GM19351 (cell line): ENCODE results near the gene LMO1.

ENCODE experiments used
- ATAC-seq: cut with Tn5 transposase; IDR thresholded peaks from one replicate; pipeline ENCODE4 v1.9.1; 2021; ENCODE audit warnings: mild to moderate bottlenecking, moderate library complexity; ENCODE audit not compliant: unreplicated experiment

LMO1 gene

DNA sequence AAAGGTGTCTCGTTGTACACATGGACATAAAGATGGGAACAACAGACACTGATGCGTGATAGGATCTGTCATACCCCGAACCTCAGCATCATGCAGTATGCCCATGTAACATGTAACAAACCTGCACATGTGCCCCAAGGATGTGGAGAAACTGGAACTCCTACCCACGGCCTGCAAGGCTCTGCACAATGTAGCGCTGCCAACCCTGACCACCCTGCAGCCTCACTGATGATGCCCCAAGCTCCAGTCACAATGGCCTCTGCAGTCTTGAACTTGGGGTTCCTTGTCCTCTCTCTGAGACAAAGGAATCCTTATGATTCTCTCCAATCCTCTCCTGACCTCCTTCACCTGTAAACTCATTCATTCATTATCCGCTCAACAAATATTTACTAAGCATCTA lies 14.2 kb downstream of the LMO1 start:
- ATAC-seq, result no peak

DNA sequence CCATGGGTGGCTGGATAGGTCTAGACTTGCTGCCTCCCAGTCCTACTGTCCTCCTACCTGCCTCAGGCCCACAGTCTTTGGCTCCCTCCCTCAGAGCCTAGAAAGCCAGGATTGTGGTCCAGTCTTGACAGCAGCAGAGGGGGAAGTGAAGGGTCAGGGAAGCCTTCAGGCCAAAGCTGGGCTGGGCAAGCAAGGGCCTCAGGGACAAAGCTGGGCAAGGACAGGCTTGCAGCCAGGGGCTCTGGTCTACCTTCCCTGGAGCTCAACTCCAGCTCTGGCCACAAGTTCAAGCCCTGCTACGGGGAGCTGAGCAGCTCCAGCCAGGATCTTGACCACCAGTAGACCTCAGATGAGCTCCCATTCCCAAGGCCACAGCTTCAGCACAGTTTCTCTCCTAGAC lies 14.9 kb downstream of the LMO1 start:
- ATAC-seq, result no peak

GRCh38 chr11:8247312-8247711 lies 16.4 kb downstream of the LMO1 start:
- ATAC-seq, result no peak

- no peak for ATAC-seq
Measured at GRCh38 chr11:8243458-8243857, 20.2 kb downstream of the LMO1 start.

DNA sequence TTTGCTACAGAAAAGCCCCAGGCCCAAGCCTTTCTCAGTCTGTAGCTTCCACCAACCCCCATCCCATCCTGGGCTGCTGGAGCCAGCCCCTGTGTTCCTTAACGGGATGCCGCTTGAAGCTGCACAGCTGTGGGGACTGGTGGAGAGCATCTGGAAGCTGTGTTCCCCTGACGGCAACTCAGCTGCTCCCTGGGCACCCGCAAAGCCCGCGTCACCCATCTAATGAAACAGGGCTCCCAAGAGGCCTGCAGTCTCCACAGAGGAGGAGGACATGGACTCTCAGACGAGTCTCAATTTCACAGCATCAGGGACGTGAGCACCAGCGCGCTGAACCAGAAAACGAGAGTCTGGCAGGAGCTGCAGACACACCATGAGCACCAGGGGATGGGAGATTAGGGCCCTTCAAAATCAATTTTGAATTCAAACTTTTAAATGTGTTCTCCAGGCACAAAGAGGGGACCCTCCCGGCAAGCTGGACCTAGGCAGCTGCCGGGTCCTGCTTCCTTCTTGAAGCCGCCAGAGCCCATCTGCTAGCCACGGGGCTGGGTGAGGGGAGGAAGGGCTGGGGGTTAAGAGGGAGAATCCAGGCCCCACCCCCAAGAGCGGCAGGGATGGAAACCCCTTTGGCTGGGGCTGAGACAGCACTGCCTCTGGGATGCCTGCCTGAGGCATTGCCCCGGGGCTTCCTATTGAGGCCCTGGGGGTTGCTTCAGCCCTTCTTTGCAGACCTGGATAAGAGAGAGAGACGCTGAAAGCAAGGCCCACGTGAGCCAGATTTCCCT lies 21.0 kb downstream of the LMO1 start:
- ATAC-seq, result no peak

GRCh38 chr11:8242118-8242475 lies 21.6 kb downstream of the LMO1 start:
- no peak for ATAC-seq

DNA sequence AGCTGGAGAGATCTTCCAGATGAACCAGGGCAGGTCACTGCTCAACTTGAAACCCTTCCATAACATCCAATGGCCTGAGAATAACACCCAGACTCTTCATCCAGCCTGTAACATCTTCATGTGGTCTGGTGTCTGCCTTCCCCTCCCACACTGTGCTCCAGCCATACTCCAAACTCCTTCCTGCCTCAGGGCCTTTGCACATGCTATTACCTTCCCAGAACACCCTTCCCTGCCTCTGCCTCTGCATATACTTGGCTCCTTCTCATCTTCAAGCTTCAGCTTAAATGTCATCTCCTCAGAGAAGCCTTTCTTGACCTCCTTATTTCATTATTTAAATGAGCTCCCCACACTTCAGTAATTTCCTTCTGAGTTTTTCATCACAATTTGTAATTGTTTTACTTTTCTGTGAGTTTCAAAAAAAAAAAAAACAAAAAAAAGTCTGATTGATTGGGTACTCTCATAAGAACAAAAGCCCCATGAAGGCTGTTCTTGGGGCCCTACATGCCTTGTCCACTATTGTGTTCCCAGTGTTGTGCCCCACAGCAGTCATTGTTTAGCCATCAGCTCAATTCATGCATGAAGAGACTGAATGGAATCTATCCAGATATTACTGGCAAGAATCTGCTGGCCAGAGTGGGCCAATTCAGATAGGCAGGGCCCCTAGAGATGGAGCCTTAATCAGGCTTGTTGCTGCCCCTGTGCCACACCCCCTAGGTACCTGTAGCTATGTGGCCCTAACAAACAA lies 22.1 kb downstream of the LMO1 start:
- ATAC-seq, result no peak

GRCh38 chr11:8239536-8240228 lies 24.0 kb downstream of the LMO1 start:
- no peak for ATAC-seq

DNA sequence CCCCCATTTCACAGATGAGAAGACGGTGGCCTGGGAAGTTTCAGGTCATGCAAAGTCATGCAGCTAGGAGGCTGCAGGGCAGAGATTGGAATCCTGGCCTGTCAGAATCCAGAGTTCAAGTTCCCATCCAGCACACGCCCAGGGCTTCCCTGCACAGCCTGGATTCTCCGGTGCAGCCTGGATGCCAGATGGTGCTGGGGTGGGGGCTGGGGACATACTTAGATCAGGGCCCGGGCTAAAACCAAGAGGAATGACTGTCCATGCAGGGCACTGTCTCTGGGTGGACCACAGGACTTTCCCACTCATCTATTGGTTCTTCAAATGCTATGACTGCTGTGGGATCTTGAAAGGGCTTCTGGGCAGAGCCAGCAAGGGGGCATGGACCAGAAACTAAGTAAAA lies 24.6 kb downstream of the LMO1 start:
- ATAC-seq, result no peak

DNA sequence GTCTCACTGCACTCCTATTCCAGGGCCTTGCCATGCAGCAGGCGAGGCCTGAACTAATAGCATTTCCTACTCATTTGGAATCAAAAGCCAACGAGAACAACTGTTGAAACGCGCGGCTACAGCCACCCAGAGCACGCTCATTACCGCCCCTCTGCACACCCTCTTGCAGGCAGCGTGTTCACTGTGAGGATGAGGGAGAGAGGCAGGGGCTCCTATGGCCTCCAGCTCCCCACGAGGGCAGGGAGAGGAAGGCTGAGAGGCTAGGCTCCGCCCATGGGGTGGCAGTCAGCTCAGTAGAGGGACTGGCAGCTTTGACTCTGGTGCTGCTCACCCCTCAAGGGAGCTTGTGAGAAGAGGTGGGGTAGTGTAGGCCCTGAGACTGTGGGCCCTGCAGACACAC lies 26.2 kb downstream of the LMO1 start:
- no peak for ATAC-seq

DNA sequence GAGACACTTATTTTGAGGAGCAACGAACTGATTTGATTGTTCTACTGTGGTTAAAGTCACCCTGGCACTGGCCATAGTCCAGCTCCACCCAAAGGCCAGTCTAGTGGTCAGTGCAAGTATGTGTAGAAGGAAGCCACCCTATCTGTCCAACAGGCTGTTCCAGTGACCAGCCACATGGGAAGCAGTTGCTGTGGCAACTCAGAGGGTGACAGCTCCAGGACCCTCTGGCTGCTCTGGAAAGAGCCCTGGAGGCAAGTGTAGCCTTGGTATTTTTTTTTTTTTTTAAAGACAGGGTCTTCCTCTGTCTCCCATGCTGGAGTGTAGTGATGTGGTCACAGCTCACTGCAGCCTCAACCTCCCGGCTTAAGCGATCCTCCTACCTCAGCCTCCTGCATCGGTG lies 27.8 kb downstream of the LMO1 start:
- no peak for ATAC-seq

DNA sequence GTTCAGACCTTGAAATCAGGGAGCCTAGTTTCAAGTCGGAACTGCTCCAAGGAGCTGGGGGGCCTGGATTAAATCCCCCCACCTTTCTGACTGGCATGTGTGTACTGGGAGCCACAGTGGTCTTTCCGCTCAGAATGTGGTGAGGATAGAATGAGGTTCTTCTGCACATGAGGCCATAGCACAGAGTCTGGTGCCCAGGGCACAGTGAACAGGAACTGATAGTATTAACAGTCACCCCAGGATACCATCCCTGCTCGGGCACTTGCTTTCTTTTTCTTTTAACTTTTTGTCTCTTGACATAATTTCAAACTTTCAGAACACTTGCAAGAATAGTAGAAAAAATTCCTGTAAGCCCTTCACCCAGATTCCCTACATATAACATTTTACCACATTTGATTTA lies 28.8 kb downstream of the LMO1 start:
- ATAC-seq, result no peak

- no peak for ATAC-seq
Measured at GRCh38 chr11:8234425-8234821, 29.3 kb downstream of the LMO1 start.

DNA sequence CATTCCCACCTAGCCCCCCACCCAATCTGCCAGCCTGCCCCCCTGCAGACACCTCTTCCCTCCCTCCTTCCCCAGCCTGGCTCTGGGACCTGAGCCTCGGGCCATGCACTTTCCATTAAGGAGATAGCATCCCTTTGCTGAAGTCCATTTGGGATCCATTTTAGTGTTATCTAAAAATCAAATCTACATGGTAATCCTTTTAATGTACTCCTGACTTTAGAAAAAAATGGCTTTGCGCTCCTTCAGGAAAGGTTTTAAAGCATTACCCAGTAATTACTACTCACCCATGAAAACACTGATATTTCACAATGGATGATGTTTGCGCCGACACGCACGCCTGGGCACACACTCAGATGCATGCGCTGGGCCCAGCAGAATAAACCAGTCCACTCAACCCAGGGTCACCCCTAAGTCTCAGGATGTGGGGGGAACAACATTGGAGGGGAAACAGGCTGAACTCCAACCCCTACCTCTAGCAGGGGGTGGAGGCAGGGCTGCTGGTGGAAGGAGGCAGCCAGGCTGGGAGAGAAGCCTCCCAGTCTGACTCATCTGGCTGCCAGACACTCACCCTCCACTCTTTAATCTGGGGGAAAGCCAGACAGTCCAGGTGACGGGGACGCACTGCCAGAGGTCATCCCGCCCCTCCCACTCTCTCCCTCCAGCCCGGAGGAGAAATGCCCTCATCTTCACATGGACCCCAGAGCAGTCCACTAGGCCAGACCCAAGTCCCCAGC lies 29.8 kb downstream of the LMO1 start:
- ATAC-seq, result no peak

- no peak for ATAC-seq
Measured at GRCh38 chr11:8232849-8233606, 30.6 kb downstream of the LMO1 start.

DNA sequence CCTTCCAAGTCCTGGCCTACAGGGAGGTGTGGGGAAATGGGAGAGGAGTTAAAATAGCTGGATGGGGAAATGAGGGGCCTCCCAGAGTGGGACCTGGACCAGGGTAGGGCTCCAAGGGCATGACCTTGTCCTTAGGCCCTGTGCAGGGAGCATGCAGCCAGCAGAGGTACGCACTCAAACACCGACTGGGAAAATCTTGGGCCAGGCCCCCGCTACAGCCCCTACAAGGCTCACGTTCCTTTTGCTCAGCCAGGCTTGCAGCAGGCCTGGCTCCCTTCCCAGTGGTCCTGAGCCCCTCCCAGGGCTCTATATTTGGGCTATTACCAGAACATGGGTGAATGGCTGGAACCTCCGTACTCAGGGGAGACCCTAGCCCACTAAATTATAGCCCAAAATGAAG lies 31.3 kb downstream of the LMO1 start:
- no peak for ATAC-seq

DNA sequence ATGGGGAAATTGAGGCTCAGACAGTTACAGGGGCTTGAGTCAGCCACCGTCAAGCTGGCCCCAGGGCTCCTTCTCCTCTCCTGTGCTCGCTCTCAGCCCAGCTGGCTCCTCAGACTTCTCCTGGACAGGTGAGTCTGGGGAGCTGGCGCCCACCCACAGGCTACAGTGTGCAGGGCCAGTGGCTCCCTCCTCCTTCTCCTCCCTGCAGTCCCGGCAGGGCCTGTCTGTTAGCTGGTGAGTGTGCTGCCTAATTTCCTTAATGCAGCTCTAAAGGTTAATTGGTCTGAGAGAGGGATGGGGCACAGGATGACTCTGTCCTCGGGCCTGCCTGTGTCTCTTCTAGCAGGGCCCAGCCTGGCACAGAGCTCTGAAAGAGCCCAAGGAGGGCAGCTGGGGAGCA lies 31.7 kb downstream of the LMO1 start:
- no peak for ATAC-seq

DNA sequence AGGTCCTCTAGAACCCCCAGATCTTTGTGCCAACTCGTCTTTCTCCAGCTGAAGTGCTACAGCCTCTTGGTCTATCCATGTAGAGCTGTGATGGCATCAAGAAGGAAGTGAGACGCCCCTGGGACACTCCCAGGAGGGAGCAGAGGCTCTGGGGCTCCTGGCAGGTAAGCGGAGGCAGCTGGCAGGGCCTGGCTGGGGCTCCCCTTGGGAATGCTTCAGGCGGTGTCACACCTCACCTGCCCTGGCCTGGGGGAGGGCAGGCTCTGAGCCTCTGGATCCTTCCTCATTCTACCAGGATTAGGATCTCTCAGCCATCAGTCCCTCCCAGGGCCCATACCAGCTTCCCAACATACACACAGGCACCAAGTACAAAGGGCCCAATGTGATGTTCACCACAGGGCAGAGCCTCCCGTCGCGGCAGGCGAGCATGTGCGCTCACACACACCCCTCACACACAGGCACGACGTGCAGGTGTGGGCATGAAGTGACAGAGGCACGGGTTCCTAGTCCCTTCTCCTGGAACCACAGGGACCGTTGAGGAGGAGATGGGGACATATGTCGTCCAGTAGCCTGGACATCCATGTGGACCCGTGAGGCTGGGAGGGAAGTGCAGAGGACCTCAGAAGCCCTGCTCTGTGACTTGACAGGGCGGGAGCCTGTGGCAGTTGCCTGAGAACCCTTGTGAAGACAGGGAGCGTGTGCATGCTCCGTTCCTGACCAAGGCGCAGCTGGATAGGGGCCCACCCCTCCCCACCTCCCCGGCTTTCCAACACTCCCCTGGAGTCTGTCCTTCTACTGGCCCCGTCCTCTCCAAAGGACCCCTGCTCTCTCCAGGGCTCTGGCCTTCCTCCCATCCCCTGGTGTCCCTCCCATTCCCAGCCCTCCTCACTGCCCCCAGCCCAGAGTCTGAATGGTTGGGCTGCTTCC lies 32.5 kb downstream of the LMO1 start:
- no peak for ATAC-seq

DNA sequence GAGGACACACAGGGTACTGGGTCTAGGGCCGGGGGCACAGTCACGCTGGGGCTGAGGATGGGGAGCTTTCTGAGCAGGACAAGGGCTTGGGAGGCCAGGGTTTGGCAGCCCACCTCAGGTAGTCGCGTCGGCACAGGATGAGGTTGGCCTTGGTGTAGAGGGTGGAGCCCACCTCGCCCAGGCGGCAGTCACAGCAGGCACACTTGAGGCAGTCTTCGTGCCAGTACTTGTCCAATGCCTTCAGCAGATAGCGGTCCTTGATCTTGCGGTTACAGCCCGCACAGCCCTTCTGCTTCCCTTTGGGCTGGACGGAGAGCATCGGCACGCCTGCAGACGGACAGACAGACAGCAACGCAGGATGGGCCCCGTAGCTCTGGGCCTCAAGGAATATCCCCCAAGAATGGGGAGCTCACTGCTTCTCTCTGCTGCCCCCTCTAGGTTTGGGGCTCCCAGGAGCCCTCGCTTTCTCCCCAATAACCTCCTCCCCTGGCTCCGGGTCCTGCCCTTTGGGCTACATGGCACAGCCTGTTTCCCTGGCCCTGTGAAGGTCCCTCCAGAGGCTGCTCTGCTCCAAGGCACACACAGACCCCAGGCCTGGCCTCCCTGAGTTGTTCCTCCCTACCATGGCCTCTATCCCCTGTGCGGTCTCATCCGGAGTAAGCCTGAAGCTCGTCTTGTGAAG lies 33.4 kb downstream of the LMO1 start:
- ATAC-seq, result no peak
